Stimulated activated CD8-positive, alpha-beta memory T cell treated with anti-CD3 and anti-CD28 coated beads, Interleukin-2, amount 100 ng/mL, for 48 hours (primary cell): Measurements from ENCODE around the gene FBXO2.

Experiments
- DNase-seq, 2 donors: peaks; one replicate each; pipeline ENCODE4 v3.0.0-alpha.2; 2020; ENCODE audit warnings: low read depth in 2 of 2

The FBXO2 gene, protein sequence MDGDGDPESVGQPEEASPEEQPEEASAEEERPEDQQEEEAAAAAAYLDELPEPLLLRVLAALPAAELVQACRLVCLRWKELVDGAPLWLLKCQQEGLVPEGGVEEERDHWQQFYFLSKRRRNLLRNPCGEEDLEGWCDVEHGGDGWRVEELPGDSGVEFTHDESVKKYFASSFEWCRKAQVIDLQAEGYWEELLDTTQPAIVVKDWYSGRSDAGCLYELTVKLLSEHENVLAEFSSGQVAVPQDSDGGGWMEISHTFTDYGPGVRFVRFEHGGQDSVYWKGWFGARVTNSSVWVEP

DNA sequence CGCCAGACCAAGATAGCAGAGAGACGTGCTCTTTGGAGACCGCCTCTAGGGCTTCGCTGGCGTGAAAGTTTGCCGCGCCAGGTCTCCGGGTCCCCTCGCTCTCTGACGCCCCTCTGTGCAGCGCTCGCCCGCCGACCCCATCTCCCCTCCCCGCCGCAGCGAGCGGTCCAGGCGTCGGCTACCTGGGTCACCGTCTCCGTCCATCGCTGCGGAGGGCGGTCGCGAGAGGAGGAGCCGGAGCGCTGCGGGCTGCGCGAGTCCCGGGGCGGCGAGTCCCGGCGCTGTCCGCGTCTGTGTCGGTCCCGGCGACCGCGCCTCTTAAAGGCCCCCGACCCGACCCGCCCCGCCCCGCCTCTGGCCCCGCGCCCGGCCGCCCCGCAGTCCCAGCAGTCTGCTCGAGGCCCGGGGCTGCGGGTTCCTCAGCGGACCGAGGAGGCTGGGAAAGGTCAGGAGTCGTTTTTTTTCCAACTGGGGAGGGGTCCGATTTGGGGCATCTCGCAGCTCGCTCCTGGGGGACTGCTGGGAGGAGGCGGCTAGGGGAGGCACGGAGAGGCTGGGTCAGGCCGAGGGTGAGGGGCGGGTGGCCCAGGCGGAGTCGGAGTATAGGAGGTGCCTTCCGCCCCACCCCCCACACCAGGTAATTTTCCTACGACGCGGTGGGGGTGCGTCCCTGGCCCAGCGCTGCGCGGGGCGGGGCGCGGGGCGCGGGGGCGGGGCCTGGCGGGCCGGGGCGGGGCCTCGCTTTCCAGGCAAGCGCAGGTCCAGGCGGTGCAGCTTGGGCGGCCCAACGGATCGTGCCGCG, at the start of gene FBXO2, which contains the start of gene FBXO44:
TSS of gene FBXO2 (minus strand) at position 293 of the 802 bp plus-strand sequence. CDS start at position 204, 89 bp downstream.
TSS of gene FBXO44 (plus strand) at position 741 of the 802 bp plus-strand sequence. CDS start 959 bp downstream, outside the sequence.
- peak; percentile 44 to 48 for DNase-seq

DNA sequence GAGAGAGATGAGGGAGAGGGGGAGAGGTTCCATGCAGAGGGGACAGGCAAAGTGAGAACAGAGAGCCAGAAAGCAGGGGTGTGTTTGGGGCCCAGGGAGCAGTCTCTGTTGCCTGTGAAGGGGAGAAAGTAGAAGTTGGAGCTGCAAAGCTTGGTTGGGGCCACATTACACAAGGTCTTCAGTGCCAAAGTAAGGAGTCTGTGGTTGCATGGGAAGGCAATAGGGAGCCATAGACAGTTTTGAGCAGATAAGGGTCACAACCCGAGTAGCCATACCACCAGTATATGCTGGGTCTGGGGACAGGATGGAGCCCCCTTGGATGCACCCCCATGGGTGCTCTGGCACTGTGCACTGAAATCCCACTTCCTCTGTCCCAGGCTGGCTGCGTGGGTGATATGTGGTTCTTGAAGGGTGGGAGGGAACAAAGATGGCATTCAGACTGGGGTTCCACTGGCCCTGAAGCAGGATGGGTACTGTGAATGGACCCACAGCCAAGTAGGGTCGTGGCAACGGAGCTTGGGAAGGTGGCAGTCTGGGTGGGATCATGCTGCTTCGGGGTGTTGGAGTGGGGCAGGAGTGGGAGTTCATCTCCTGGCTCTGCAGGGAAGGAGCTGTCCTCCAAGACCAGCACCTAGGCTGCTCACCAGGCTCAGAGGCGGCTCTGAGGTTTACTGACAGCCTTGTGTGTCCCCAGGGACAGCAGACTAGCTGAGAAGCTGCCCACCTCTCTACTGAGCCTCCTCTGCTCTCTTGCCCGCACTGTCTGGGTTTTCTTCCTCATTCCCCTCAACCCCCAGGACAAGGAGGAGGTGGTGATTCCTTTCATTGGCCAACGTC, 49.3 kb upstream of the FBXO2 start:
- DNase-seq, result no peak

DNA sequence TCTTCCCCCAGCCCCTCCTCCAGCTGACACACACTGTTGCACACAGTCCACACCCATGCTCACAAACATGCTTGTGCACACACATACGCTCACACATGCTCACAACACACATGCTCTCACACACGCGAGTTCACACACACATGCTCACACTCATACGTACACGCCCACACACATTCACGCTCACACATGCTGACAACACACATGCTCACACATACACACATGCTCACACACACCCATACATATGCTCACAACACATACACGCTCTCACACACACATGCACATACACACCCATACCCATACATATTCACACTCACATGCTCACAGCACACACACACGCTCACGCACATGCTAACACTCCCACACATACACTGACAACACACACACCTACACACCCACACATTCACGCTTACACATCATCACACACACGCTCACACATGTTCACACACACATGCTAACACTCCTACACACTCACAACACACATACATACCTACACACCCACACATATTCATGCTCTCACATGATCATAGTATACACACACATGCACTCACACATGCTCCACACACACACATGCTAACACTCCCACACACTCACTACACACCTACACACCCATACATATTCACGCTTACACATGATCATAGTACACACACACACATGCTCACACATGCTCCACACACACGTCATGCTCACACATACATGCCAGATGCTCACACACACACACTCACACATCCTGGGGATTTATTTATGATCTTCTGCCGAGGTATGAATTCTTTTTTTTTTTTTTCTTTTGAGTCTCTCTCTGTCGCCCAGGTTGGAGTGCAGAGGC, 48.0 kb upstream of the FBXO2 start:
- no peak for DNase-seq

DNA sequence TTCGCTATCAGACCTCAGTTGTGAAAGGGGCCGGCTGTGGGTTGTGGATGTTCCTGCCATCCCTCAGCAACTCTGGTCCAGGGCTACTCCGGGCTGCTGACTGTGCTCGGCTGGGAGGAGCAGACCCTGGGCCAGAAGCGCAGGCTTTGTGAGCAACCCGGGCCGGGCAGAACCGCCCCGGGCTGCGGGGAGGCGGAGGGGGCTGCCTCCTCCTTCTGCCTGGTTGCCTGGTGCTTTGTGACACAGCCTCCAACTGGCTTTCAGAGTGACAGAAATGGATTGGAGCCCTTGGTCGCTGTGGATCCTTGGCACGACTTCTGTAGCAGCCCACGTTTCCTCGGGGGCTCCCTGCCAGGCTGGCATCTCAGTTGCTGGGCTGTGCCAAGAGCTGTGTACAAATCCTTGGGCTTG, 47.3 kb upstream of the FBXO2 start:
- no peak for DNase-seq

DNA sequence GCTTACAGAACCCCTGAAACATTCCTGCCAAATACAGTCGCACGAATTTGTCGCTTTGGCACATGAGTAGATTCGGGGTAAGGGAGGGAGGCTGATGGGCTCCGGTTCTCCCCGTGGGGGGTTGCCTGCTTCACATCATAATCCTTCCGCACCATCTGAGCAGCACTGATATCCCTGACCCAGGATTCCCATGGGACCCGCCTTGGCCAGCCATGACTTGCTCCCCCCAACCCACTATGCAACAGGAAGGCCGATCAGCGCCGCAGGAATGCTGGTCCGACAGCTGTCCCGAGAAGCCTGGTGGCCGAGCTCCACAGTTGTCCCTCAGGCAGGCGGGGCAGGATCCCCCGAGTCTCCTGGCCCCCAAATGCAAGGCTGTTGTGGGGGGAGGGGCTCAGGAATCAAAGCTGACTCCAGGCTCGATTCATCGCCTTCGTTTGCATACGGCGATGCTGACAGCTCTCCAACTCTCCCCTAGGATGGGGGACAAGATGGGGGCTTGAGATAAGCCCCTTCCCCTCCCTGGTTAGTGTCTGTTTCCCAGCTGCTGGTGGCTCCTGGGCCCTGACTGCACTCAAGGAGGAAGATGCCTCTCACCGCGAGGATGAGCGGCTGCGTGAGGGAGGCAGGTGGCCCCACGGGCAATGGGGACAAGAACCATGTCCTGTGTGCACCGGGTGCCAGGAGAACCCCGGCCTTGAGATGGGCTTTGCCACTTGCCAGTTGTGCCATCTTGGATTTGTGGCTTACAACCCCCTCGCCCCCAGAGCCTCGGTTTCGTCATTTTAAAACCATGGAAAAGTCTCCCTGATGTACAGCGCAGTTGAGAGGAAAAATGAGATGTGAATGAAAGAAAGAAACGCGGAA, 46.6 kb upstream of the FBXO2 start:
- no peak for DNase-seq

DNA sequence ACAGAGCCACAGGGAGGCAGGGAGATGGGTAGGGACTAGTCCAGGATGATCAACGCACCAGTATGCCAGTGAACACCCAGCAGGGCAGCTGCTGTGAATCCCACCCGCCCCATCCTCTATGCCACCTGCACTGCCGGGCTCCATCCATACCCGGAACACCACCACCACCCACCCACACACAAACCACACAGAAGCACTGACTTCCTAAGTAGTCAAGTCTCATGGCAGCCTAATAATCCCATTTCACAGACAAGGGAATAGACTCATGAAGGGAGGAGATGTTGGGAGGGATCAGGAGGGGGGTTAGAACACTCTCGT, 43.6 kb upstream of the FBXO2 start:
- DNase-seq, result no peak

DNA sequence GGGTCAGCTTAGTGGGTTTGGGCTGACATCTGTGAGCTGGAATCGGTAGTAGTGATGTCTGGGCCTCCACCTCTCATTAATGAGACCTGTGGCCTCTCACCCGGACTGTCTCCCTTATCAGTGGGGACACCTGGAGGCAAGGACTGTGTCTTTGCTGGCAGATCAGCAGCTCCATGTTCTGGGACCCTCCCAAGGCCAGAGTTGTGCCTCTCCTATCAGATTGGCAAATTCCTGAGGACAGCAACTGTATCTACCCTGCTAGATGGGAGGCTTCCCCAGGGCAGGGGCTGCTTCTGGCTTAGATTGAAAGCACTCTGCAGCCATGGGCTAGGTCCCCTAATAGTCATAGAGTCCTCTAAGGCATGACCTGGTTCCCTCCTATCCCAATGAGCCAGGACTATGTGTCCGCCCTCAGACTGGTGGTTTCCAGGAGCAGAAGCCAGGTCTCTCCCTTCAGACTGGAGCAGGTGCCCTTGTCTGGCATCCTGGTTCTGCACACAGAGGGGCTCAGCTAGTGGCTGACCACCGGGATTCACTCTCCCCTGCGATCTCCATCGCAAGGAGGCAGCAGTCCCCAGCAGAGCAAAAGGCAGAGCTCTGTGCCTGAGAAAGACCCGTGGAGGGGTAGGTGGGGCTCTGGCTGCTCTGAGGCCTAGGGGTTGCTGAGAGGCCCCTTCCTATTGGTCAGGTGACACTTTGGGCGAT, 43.1 kb upstream of the FBXO2 start:
- DNase-seq, result no peak

DNA sequence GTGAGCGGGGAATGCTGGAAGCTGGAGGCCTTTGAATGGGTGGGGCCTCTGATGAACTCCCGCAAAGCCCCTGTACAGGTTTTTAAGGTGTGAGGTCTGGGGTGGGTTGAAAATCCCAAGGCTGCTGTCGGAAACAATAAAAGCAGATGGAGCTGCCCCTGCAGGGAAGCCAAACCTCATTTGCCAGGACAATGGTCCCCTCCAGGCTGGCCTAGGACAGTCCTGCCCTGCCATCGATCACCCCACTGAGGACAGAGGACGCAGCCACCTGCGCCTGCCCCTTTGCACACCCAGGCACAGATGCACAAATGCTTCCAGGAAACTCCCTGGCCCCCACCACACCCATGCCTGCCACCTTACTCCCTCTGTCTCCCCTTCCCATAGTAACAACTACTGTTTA, 41.6 kb upstream of the FBXO2 start:
- no peak for DNase-seq

DNA sequence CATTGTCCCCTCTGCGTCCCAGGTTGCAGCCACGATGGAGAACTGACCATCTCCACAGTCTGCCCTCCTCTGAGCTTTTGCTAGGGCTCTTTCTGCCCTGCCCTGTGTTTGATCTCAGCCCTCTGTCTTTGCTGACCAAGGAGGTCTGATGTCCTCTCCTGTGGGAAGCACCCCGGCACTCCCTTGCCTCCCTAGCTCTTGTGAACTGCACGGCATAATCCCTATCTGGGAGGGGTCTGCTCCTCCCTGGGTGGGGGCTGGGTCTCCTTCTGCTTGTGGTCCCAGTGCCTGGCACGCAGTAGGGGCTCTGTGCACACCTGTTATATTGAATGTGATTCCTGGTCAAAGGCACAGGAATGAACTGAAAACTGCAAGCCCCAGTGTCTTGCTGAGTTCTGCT, 39.7 kb upstream of the FBXO2 start:
- no peak for DNase-seq

DNA sequence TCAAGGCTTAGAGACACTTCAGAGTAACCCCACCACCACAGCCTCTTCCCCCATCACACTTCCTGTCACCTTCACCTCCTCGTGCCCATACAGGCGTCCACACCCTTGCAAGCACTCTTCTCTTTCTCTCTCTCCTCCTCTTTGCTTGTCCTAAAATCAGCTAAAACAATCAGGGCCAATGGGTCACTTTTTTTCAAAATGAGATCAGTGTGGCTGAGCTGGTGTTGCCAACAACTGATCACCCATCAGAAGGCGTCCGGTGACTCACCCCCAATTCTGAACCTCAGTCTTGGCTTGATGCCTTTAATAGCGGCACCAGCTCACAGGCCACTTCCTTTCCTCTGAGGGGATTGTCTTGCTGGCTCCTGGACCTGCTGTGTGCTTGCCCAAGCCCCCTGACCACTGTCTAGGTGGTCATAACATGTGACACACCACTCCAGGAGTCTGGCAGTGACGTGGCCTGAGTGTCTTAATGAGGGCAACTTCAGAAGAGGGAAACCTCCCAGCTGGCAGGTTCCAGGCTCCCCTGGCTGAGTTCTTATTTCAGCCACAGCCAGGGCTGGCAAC, 38.9 kb upstream of the FBXO2 start:
- peak; percentile 29 to 30 for DNase-seq

DNA sequence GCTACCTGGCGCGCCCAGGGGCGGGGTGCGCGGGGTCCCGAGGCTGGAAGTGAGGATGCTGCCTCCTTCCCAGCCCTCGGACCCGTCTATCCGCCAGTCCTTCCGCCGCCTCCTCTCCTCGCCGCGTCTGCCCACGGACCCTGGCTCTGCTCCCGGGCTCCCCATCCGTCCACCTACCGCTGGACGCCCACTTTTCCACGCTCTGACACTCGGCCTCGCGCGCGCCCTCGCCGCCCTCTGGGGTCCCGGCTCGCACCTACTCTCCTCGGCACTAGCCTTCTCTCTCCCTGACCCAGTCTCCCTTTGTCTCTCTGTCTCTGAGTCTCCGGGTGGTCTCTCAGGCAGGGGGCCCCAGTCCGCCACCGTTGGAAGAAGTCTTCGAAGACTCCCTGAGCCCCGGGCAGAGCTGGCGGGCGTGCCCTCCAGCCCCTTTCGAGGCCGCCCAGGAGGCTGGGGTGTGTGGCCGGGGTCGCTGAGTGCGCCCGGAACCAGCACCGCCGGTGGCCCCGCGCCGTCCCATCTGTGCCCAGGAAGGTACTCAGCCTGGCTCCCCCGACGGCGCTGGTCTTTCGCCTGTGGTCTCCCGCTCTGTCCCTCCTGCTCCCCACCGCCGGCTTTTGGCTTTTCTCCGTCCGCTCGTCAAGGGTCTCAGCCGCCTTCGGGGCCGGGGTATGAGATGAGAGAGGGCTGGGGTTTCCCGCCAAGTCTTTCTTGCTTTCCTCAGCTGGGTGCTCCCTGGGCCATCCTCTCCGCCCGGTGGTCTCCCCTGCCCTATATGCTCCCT, 37.9 kb upstream of the FBXO2 start:
- DNase-seq, result no peak

DNA sequence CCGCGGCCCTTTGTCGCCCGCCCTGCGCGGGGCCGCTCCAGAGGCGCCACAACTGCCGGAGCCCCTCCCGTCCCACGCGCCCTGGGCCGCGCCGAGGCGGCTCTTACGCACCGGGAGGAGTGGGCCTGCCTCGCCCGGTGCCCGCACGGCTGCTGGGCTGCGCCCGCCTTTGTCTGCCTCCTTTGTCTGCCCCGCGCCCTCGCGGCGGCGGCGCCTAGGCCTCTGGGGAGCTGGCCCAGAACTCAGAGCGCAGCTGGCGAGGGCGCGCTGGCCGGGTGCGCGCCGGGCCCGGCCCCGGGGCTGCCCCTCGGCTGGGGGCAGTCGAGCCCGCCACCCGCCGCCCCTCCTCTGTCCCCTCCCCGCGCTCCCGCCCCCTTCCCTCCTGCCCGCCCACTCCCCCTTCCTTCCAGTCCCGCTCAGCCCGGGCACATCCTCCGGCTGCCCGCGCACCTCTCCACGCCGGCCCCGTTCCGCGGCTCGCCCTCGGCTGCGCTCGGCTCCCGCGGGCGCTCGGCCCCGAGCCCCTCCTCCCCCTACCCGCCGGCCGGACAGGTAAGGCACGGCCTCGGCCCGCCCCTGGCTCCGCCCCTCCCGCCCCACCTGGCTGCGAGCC, 37.2 kb upstream of the FBXO2 start, which contains the start of gene DRAXIN:
TSS of gene DRAXIN (plus strand) at position 409 of the 613 bp plus-strand sequence. CDS start 14,549 bp downstream, outside the sequence.
- no peak for DNase-seq

DNA sequence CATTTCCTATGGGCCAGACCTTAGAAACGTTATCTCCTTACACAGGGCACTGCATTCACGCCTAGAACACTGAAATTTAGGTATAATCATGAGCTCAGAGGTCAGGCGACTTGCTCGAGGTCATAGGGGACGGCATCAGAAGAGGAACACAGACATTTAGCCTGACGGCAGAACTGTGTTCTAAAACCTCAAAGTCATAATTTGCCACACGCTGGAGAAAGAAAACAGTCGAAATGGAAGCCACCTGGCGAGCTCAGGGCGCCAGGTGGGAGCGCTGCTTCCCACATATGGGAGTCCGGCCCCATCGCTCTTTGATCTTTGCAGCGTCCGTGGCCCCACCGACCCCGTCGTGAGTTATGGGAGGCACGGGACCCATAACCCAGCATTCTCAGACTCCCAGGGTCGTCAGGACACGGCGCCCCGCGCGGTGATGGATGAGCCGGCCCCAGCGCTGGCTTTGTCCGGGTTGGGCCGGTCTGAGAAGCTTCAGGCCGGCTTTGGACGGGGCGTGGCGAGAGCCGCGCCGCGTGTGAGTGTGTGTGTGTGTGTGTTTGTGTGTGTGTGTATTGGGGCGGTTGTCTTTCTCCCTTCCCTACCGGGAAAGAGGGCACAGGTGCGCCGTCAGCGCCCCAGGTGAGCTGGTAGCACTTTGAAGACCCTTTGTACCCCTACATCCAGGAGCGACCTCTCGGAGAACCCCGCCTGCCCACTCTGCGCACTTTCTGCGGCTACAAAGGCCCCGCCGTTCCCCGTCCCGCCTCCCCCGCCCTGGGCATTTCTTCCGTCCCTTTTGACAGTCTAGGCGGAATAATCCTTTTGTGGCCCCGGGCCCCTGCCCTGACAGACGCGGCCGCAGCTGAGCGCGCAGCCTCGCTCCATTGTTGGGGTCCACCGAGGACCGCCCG, 36.4 kb upstream of the FBXO2 start:
- no peak for DNase-seq

DNA sequence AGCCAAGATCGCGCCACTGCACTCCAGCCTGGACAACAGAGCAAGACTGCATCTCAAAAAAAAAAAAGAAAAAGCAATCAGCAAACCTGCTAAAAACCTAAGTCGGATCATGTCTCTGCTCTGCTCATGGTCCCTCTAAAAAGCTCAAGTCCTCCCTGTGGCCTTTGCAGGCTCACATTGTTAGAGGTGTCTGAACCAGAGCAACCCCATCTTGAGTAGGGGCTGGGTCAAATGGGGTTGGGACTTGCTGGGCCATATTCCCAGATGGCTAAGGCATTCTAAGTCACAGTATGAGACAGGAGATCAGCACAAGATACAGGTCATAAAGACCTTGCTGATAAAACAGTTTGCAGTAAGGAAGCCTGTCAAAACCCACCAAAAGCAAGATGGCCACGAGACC, 34.3 kb upstream of the FBXO2 start:
- DNase-seq, result no peak

DNA sequence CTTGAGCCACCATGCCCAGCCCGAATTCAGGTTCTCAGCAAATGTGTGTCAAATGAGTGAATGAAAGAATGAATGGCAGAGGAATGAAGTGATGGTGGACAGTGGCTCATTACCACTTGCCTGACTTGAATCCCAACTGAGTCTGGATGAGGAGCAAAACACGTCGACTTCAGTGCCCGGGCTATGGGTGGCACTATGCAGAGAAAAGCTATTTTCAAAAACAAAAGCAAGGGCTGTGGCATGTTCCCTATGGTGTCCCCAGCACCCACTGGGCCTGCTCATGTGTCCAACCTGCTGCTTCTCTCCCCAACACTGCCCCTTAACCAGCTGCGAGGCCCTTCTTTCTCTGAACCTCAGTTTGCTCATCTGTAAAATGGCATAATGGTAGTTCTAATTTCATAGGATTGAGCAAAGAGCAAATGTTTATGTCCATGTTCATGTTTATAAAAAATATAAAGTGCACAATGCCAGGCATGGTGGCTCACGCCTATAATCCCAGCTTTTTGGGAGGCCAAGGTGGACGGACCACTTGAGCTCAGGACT, 31.1 kb upstream of the FBXO2 start:
- DNase-seq, result no peak

DNA sequence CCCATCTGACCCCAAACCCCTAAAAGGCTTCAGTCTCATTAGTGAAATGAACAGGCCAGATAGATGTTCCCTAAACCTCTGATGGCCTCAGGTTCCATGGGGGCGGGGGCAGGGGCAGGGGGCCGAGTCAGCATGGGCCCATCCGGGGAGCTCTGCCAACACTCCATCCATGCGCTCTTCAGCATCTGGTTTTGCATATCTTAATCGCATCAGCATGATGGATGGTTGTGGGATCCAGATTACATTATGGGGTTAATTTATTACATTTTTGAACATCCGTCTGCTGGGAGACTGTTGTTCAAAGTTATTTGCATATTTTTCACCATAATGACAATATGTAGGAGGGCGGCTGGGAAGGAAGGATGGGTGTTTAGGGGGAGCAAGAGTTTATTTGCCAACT, 29.8 kb upstream of the FBXO2 start:
- no peak for DNase-seq

DNA sequence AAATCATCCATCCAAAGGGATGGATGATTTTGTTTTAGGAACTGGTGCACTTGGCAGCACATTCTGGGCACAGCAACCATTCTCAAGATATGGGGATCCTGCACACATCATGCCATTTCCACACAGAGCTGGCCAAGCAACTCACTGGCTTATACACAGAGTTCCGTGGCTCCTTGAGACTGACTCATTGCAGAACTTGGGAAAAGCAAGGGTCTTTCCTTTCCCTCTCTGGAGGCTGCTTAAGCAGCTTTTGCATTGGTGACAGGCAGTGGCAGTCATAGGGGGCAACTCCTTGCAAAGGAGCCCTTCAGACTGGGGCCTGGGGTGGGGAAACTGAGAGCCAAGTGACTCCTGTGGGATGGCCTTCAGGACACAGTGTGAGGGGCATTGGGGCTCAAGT, 28.6 kb upstream of the FBXO2 start:
- DNase-seq, result no peak
